Breast epithelium (tissue), 3 donors: ENCODE results near the gene CACNA2D2.

Experiments
- CTCF ChIP-seq, 3 donors: fragments of 450-650 bp; IDR thresholded peaks; one replicate each; pipeline ENCODE4 v1.5.1; 2016 to 2017; ENCODE audit warnings: antibody characterized with exemption in 3 of 3, mild to moderate bottlenecking in 3 of 3, moderate library complexity in 3 of 3
- POLR2A ChIP-seq: fragments of 450-650 bp; IDR thresholded peaks from one replicate; pipeline ENCODE4 v1.6.1; 2016; ENCODE audit warnings: antibody characterized with exemption, mild to moderate bottlenecking, moderate library complexity

GRCh38 chr3:50334339-50335075, 168.9 kb downstream of the CACNA2D2 start:
- TF ChIP-seq POLR2A = no peak
- no peak for TF ChIP-seq CTCF (IDR thresholded peaks at IDR 0.05)
